Neuronal stem cell (in vitro differentiated cells): ENCODE data around the gene SEBOX.
A peak's percentile ranks its signal among the peaks of the same experiment; 100 is the strongest.

Experiments
- DNase-seq: peaks from one replicate; pipeline ENCODE4 v3.0.0-alpha.2; 2013; ENCODE audit warnings: low spot score
- H2AFZ ChIP-seq: one replicate; pipeline ENCODE4 v1.6.1; 2013; ENCODE audit warnings: mild to moderate bottlenecking, low read length, inconsistent platforms
- H2AK5ac ChIP-seq: 2 replicates; pipeline ENCODE4 v1.6.1; 2013; ENCODE audit warnings: low read depth, mild to moderate bottlenecking, inconsistent platforms, low read length, moderate library complexity, mixed read lengths
- H2BK120ac ChIP-seq: 2 replicates; pipeline ENCODE4 v1.6.1; 2013; ENCODE audit warnings: low read depth, mild to moderate bottlenecking, inconsistent platforms, low read length, moderate library complexity, mixed read lengths
- H2BK12ac ChIP-seq: one replicate; pipeline ENCODE4 v1.6.1; 2013; ENCODE audit warnings: low read length, inconsistent platforms
- H2BK15ac ChIP-seq: 2 replicates; pipeline ENCODE4 v1.6.1; 2013; ENCODE audit warnings: mild to moderate bottlenecking, low read length, inconsistent platforms, mixed read lengths
- H2BK5ac ChIP-seq: one replicate; pipeline ENCODE4 v1.6.1; 2013; ENCODE audit warnings: inconsistent platforms, mild to moderate bottlenecking, low read length, moderate library complexity
- H3K14ac ChIP-seq: one replicate; pipeline ENCODE4 v1.6.1; 2013; ENCODE audit warnings: low read length, inconsistent platforms
- H3K18ac ChIP-seq: 2 replicates; pipeline ENCODE4 v1.6.1; 2013; ENCODE audit warnings: low read length, inconsistent platforms
- H3K23ac ChIP-seq: 2 replicates; pipeline ENCODE4 v1.6.1; 2013; ENCODE audit warnings: low read depth, mild to moderate bottlenecking, mixed read lengths, low read length, inconsistent platforms; ENCODE audit not compliant: poor library complexity
- H3K27ac ChIP-seq: replicated peaks from 3 replicates; pipeline ENCODE4 v1.5.1; 2013; ENCODE audit warnings: low read length, inconsistent platforms
- H3K27me3 ChIP-seq, 3 experiments: 2 replicates each; pipeline ENCODE4 v1.6.1; 2013; ENCODE audit warnings: low read length in 3 of 3, mild to moderate bottlenecking in 2 of 3, inconsistent platforms in 1 of 3, low read depth in 1 of 3, mixed read lengths in 1 of 3, moderate library complexity in 1 of 3; ENCODE audit not compliant: control insufficient read depth in 3 of 3, insufficient read depth in 3 of 3
- H3K36me3 ChIP-seq, 2 donors: replicated peaks in 1 of 2; 2 replicates each; pipeline ENCODE4 v1.6.1; 2013; ENCODE audit warnings: low read length in 2 of 2; ENCODE audit not compliant: control insufficient read depth in 2 of 2, insufficient read depth in 2 of 2
- H3K4ac ChIP-seq: 2 replicates; pipeline ENCODE4 v1.6.1; 2013; ENCODE audit warnings: inconsistent platforms, mild to moderate bottlenecking, low read length, moderate library complexity
- H3K4me1 ChIP-seq, 2 donors: 1 replicate in 1 of 2; 2 replicates in 1 of 2; pipeline ENCODE4 v1.6.1; 2013; ENCODE audit warnings: low read length in 2 of 2, low read depth in 1 of 2; ENCODE audit not compliant: control insufficient read depth in 2 of 2, insufficient read depth in 1 of 2
- H3K4me2 ChIP-seq: one replicate; pipeline ENCODE4 v1.6.1; 2013; ENCODE audit warnings: mild to moderate bottlenecking, low read length, inconsistent platforms; ENCODE audit not compliant: insufficient read depth, poor library complexity, severe bottlenecking
- H3K4me3 ChIP-seq, 2 donors: 2 replicates each; pipeline ENCODE4 v1.5.1; 2013; ENCODE audit warnings: low read length in 2 of 2, mild to moderate bottlenecking in 2 of 2, inconsistent platforms in 1 of 2, moderate library complexity in 1 of 2
- H3K79me1 ChIP-seq: one replicate; pipeline ENCODE4 v1.6.1; 2013; ENCODE audit warnings: low read depth, mild to moderate bottlenecking, inconsistent platforms, low read length, moderate library complexity
- H3K9ac ChIP-seq: one replicate; pipeline ENCODE4 v1.6.1; 2013; ENCODE audit warnings: mild to moderate bottlenecking, low read depth, low read length, inconsistent platforms; ENCODE audit not compliant: poor library complexity
- H3K9me3 ChIP-seq, 2 donors: replicated peaks in 1 of 2; 2 replicates each; pipeline versions ENCODE3 to v1.6.1; 2013; ENCODE audit warnings: low read length in 2 of 2, mild to moderate bottlenecking in 2 of 2, inconsistent platforms in 1 of 2, low read depth in 1 of 2, mixed read lengths in 1 of 2, moderate library complexity in 1 of 2; ENCODE audit not compliant: control insufficient read depth in 2 of 2, insufficient read depth in 1 of 2
- H4K8ac ChIP-seq: one replicate; pipeline ENCODE4 v1.6.1; 2013; ENCODE audit warnings: low read depth, mild to moderate bottlenecking, inconsistent platforms, low read length, moderate library complexity
- H4K91ac ChIP-seq: one replicate; pipeline ENCODE4 v1.6.1; 2013; ENCODE audit warnings: low read length, low read depth, mild to moderate bottlenecking, inconsistent platforms; ENCODE audit not compliant: poor library complexity
- WGBS, 2 donors: extraction: QIAGEN DNeasy Blood & Tissue Kit; methylation state at CpG; one replicate each; pipeline ENCODE4 v1.1.7; 2013; ENCODE audit warnings: missing lambda C conversion rate in 2 of 2, mixed read lengths in 1 of 2; ENCODE audit not compliant: insufficient read length in 2 of 2, insufficient replicate concordance in 1 of 2; ENCODE audit errors: extremely low coverage in 2 of 2; 5-methylcytosine and 5-hydroxymethylcytosine counted together

SEBOX gene

DNA sequence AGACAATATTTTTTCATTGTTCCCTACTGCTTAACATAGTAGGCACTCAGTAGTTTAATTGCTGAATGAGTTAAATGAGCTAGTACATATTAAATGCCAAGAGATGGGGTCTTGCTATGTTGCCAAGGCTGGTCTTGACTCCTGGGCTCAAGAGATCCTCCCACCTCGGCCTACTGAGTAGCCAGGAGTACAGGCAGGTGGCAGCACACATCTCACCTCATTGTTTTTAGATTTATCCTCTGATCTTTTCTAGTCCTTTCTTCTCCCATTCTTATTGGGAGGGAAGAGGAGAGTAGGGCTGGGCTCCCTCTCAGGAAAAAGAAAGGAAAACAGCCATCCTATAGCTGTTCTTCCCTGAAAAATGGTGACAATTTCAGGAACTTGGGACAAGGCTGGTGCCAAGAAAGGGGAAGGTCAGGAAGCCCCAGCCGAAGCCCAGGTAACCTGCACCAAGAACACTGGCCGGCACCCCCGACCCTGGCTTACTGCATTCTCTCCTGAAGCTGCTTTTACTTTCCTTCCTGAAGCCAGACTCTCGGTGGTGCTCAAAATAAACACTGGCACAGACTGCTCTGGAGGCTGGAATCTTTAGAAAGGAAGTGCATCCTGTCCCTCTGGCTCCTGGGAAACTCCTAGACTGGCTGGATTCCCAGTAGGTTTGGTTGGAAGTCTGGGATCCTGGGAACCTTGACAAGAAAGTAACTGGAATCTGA lies 26.8 kb downstream of the SEBOX start:
- Histone ChIP-seq H2AFZ (no peak overlapping the region), H3K4ac (no peak overlapping the region), H3K9ac (no peak overlapping the region), H2BK120ac (no peak overlapping the region), H3K9me3 (no peaks in the 10 kb centered on the region), H2BK5ac (no peak overlapping the region), H3K36me3 (peaks cover 23 to 46% of the 10 kb centered on the region in 2 donors), H3K79me1 (peaks cover 7% of the 10 kb centered on the region), H2BK12ac (no peak overlapping the region), H3K18ac (no peak overlapping the region), H2BK15ac (no peak overlapping the region), H3K23ac (no peak overlapping the region), H3K4me1 (peaks cover 8 to 10% of the 10 kb centered on the region in 2 donors), H4K91ac (no peak overlapping the region), H3K4me3 (no peak overlapping the region), H4K8ac (no peak overlapping the region), H3K14ac (no peak overlapping the region), H2AK5ac (no peak overlapping the region), H3K4me2 (no peak overlapping the region), H3K27ac (no peak overlapping the region), H3K27me3 (no peaks in the 10 kb centered on the region)
- WGBS, 2 donors = no CpG with 5 or more reads among the region's 5 CpGs
- no peak for DNase-seq

GRCh38 chr17:28335959-28336871 lies 28.8 kb downstream of the SEBOX start:
- WGBS, 2 donors = no CpG with 5 or more reads among the region's 29 CpGs

GRCh38 chr17:28335201-28335958 lies 29.6 kb downstream of the SEBOX start, which contains the start of the genes IFT20 and TNFAIP1:
Gene IFT20, minus strand, starts transcription at chr17:28335472. Its CDS starts 3,487 bp downstream, at chr17:28331985.
Gene TNFAIP1, plus strand, starts transcription at chr17:28335761. Its CDS starts 3,761 bp downstream, at chr17:28339522.
- H3K79me1 ChIP-seq = peaks cover 7% of the 10 kb centered on the region
- H4K8ac ChIP-seq = no peak within 1 kb of the TSS
- peak within 1 kb of the TSS; percentile 92 for H2AFZ ChIP-seq
- peak within 1 kb of the TSS; percentile 54 for H3K27ac ChIP-seq
- peak within 1 kb of the TSS; percentile 46 for H3K23ac ChIP-seq
- H2BK15ac ChIP-seq = no peak within 1 kb of the TSS
- H3K18ac ChIP-seq = peak within 1 kb of the TSS; percentile 90
- H3K36me3 ChIP-seq = peaks cover 11 to 32% of the 10 kb centered on the region in 2 donors
- no peak within 1 kb of the TSS for H2BK12ac ChIP-seq
- no peak within 1 kb of the TSS for H3K4ac ChIP-seq
- peaks cover 8 to 10% of the 10 kb centered on the region in 2 donors for H3K4me1 ChIP-seq
- peak within 1 kb of the TSS; percentile 89 for H3K9ac ChIP-seq
- no peaks in the 10 kb centered on the region for H3K27me3 ChIP-seq
- no CpG with 5 or more reads among the region's 62 CpGs for WGBS, 2 donors
- no peaks in the 10 kb centered on the region for H3K9me3 ChIP-seq
- H3K4me2 ChIP-seq = peak within 1 kb of the TSS; percentile 84
- DNase-seq = peak; percentile 99
- H3K4me3 ChIP-seq = peak within 1 kb of the TSS; percentile 75 to 94
- H2AK5ac ChIP-seq = no peak within 1 kb of the TSS
- no peak within 1 kb of the TSS for H4K91ac ChIP-seq
- H2BK5ac ChIP-seq = peak within 1 kb of the TSS; percentile 79
- H3K14ac ChIP-seq = no peak within 1 kb of the TSS
- no peak within 1 kb of the TSS for H2BK120ac ChIP-seq

More at GRCh38 chr17:28335959-28336871, 28.8 kb downstream of the SEBOX start:
- no peak overlapping the region for H4K8ac ChIP-seq
- peaks cover 9 to 34% of the 10 kb centered on the region in 2 donors for H3K36me3 ChIP-seq
- peak overlapping the region; percentile 92 for H2AFZ ChIP-seq
- no peak overlapping the region for H2BK120ac ChIP-seq
- H2BK12ac ChIP-seq = no peak overlapping the region
- no peaks in the 10 kb centered on the region for H3K9me3 ChIP-seq
- peak overlapping the region; percentile 54 for H3K27ac ChIP-seq
- H3K27me3 ChIP-seq = no peaks in the 10 kb centered on the region
- H3K9ac ChIP-seq = peak overlapping the region; percentile 89
- H3K4ac ChIP-seq = no peak overlapping the region
- peak overlapping the region; percentile 75 to 94 for H3K4me3 ChIP-seq
- H4K91ac ChIP-seq = no peak overlapping the region
- H3K14ac ChIP-seq = no peak overlapping the region
- H3K18ac ChIP-seq = peak overlapping the region; percentile 90
- no peak overlapping the region for H2AK5ac ChIP-seq
- H2BK15ac ChIP-seq = no peak overlapping the region
- peak overlapping the region; percentile 46 for H3K23ac ChIP-seq
- H3K4me2 ChIP-seq = peak overlapping the region; percentile 84
- peak overlapping the region; percentile 79 for H2BK5ac ChIP-seq
- DNase-seq = peak; percentile 85
- peaks cover 7% of the 10 kb centered on the region for H3K79me1 ChIP-seq
- H3K4me1 ChIP-seq = peaks cover 8 to 10% of the 10 kb centered on the region in 2 donors
